Measurements from ENCODE around the gene USH2A.

GRCh38 chr1:215728169-215728568, 695.1 kb downstream of the USH2A start:
- TF ChIP-seq, protein P1, sequence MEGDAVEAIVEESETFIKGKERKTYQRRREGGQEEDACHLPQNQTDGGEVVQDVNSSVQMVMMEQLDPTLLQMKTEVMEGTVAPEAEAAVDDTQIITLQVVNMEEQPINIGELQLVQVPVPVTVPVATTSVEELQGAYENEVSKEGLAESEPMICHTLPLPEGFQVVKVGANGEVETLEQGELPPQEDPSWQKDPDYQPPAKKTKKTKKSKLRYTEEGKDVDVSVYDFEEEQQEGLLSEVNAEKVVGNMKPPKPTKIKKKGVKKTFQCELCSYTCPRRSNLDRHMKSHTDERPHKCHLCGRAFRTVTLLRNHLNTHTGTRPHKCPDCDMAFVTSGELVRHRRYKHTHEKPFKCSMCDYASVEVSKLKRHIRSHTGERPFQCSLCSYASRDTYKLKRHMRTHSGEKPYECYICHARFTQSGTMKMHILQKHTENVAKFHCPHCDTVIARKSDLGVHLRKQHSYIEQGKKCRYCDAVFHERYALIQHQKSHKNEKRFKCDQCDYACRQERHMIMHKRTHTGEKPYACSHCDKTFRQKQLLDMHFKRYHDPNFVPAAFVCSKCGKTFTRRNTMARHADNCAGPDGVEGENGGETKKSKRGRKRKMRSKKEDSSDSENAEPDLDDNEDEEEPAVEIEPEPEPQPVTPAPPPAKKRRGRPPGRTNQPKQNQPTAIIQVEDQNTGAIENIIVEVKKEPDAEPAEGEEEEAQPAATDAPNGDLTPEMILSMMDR (IDR thresholded peaks at IDR 0.05): no peak
- no peak for TF ChIP-seq POLR2A (IDR thresholded peaks at IDR 0.05)

Data from testis (tissue), 2 donors.